Measurements from ENCODE around the gene PRM3. TPM values are rescaled to one million over a fixed set of nuclear protein-coding genes. Genes with fewer than 3 reads are reported as not detected.

PRM3 gene
- polyA plus RNA-seq, 1 donor (not counting 4 experiments of a cell fraction or from before 2014, with no cell fraction given), result not detected

- no peaks in the 10 kb centered on the region for H3K9me3 ChIP-seq (ENCODE audit: control insufficient read depth, low read depth, low read length)
- no peak for DNase-seq (ENCODE audit: low read depth, low spot score)
These were observed 33.7 kb upstream of the PRM3 start for GRCh38 chr16:11306997-11307638.

GRCh38 chr16:11306381-11306780, 33.0 kb upstream of the PRM3 start:
- no peak for TF ChIP-seq EZH2 (IDR thresholded peaks at IDR 0.05; ENCODE audit: low read length)
- TF ChIP-seq, protein P1, sequence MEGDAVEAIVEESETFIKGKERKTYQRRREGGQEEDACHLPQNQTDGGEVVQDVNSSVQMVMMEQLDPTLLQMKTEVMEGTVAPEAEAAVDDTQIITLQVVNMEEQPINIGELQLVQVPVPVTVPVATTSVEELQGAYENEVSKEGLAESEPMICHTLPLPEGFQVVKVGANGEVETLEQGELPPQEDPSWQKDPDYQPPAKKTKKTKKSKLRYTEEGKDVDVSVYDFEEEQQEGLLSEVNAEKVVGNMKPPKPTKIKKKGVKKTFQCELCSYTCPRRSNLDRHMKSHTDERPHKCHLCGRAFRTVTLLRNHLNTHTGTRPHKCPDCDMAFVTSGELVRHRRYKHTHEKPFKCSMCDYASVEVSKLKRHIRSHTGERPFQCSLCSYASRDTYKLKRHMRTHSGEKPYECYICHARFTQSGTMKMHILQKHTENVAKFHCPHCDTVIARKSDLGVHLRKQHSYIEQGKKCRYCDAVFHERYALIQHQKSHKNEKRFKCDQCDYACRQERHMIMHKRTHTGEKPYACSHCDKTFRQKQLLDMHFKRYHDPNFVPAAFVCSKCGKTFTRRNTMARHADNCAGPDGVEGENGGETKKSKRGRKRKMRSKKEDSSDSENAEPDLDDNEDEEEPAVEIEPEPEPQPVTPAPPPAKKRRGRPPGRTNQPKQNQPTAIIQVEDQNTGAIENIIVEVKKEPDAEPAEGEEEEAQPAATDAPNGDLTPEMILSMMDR (optimal IDR thresholded peaks at IDR 0.05 in 1 of 3, IDR thresholded peaks at IDR 0.05 in 1 of 3, conservative IDR thresholded peaks at IDR 0.05 in 1 of 3; ENCODE audit: extremely low read depth in 1 of 3, insufficient read depth in 2 of 3, low read length in 3 of 3), result no peak
- Histone ChIP-seq H3K79me2 (ENCODE audit: control insufficient read depth, insufficient read depth, low read length) (no peaks in the 10 kb centered on the region), H3K9me3 (ENCODE audit: control insufficient read depth, low read depth, low read length) (no peaks in the 10 kb centered on the region), H3K4me3 (ENCODE audit: control insufficient read depth in 2 of 3, extremely low read depth in 1 of 3, insufficient read depth in 2 of 3, low read depth in 1 of 3, low read length in 3 of 3) (no peak overlapping the region), H3K9ac (ENCODE audit: control insufficient read depth, extremely low read depth, insufficient read depth, low read length) (no peak overlapping the region), H2AFZ (ENCODE audit: control insufficient read depth, low read length) (no peak overlapping the region), H3K27me3 (ENCODE audit: control insufficient read depth, extremely low read depth, insufficient read depth, low read length) (no peaks in the 10 kb centered on the region), H3K4me1 (ENCODE audit: control insufficient read depth, extremely low read depth, insufficient read depth, low read length) (peaks cover 3% of the 10 kb centered on the region), H3K9me1 (ENCODE audit: control insufficient read depth, extremely low read depth, insufficient read depth, low read length) (no peaks in the 10 kb centered on the region), H3K36me3 (ENCODE audit: control insufficient read depth in 2 of 2, extremely low read depth in 1 of 2, insufficient read depth in 2 of 2, low read length in 2 of 2) (no peaks in the 10 kb centered on the region), H3K27ac (ENCODE audit: control insufficient read depth, insufficient read depth, low read length) (no peak overlapping the region), H4K20me1 (ENCODE audit: control insufficient read depth, extremely low read depth, insufficient read depth, low read length) (no peaks in the 10 kb centered on the region), H3K4me2 (ENCODE audit: control insufficient read depth, extremely low read depth, insufficient read depth, low read depth, low read length) (no peak overlapping the region)
- dilution Hi-C loops (cut with MboI; ENCODE audit: extremely low pct_ligation_motif_present, low sequenced_read_pairs), result no loop called here
- DNase-seq (ENCODE audit: low read depth, low spot score) (no peak), FAIRE-seq (no peak)

More at GRCh38 chr16:11306997-11307638, 33.7 kb upstream of the PRM3 start:
- Histone ChIP-seq H3K36me3 (ENCODE audit: control insufficient read depth in 2 of 2, extremely low read depth in 1 of 2, insufficient read depth in 2 of 2, low read length in 2 of 2) (no peaks in the 10 kb centered on the region), H3K27me3 (ENCODE audit: control insufficient read depth, extremely low read depth, insufficient read depth, low read length) (no peaks in the 10 kb centered on the region), H3K4me1 (ENCODE audit: control insufficient read depth, extremely low read depth, insufficient read depth, low read length) (peaks cover 3% of the 10 kb centered on the region), H3K9me1 (ENCODE audit: control insufficient read depth, extremely low read depth, insufficient read depth, low read length) (no peaks in the 10 kb centered on the region), H3K27ac (ENCODE audit: control insufficient read depth, insufficient read depth, low read length) (no peak overlapping the region), H3K79me2 (ENCODE audit: control insufficient read depth, insufficient read depth, low read length) (no peaks in the 10 kb centered on the region), H3K4me3 (ENCODE audit: control insufficient read depth in 2 of 3, extremely low read depth in 1 of 3, insufficient read depth in 2 of 3, low read depth in 1 of 3, low read length in 3 of 3) (no peak overlapping the region), H3K4me2 (ENCODE audit: control insufficient read depth, extremely low read depth, insufficient read depth, low read depth, low read length) (no peak overlapping the region), H4K20me1 (ENCODE audit: control insufficient read depth, extremely low read depth, insufficient read depth, low read length) (no peaks in the 10 kb centered on the region), H2AFZ (ENCODE audit: control insufficient read depth, low read length) (no peak overlapping the region), H3K9ac (ENCODE audit: control insufficient read depth, extremely low read depth, insufficient read depth, low read length) (no peak overlapping the region)
- dilution Hi-C loops (cut with MboI; ENCODE audit: extremely low pct_ligation_motif_present, low sequenced_read_pairs), result no loop called here
- TF ChIP-seq EZH2 (IDR thresholded peaks at IDR 0.05; ENCODE audit: low read length), result no peak
- TF ChIP-seq, protein P1 (optimal IDR thresholded peaks at IDR 0.05 in 1 of 3, IDR thresholded peaks at IDR 0.05 in 1 of 3, conservative IDR thresholded peaks at IDR 0.05 in 1 of 3; ENCODE audit: extremely low read depth in 1 of 3, insufficient read depth in 2 of 3, low read length in 3 of 3), result no peak
- FAIRE-seq, result no peak

Data from keratinocyte (primary cell).